Peyer's patch (tissue), 4 donors: Measurements from ENCODE around the gene RAD51B.

Experiments used
- POLR2A ChIP-seq, 2 donors: fragments of 450-650 bp; IDR thresholded peaks; one replicate each; pipeline ENCODE4 v1.5.1; 2017; ENCODE audit warnings: antibody characterized with exemption in 2 of 2, mild to moderate bottlenecking in 2 of 2, moderate library complexity in 2 of 2
- TF ChIP-seq, protein P1 (sequence below), 6 experiments: fragments of 450-650 bp in 4 of 6; fragments of 200-600 bp in 2 of 6; sonication (generic) in 1 of 6; IDR thresholded peaks; one replicate each; pipeline ENCODE4 v1.5.1; 2017 to 2019; ENCODE audit warnings: antibody characterized with exemption in 6 of 6, mild to moderate bottlenecking in 3 of 6, moderate library complexity in 1 of 6

DNA sequence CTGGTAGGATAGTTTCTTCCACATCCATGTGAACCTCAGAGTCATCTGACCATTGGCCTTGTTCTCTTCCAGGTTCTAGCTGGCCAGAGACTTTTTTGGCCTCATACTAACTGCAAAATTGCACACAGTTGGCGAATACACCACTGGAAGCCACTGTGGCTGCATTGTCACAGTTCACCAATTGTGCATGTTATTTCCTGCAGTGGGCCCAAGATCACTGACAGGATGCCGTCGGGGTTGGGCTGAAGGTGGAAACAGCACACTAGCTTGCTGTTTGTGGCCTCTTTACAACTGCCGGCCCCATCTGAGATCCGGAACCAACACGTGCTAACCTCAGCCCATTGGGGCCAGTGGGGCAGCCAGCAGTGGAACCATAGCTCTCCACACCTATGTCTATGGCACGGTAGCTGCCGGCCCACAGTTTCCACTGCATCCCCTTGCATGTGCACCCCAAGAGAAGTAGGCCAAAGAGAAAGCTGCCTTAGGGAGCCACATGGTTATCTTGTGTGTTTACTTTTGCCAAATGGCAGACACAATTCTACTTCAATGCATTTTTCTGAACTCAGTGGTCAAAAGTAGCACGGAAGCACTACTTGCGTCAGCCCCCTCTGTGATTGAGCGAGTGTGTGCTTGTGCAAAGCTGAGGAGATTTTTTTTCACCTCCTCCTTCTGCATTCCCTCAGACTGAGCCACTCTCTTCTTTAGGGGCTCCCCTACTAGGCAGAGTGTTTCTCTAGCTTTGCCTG, 464.0 kb downstream of the RAD51B start:
- TF ChIP-seq, protein P1, sequence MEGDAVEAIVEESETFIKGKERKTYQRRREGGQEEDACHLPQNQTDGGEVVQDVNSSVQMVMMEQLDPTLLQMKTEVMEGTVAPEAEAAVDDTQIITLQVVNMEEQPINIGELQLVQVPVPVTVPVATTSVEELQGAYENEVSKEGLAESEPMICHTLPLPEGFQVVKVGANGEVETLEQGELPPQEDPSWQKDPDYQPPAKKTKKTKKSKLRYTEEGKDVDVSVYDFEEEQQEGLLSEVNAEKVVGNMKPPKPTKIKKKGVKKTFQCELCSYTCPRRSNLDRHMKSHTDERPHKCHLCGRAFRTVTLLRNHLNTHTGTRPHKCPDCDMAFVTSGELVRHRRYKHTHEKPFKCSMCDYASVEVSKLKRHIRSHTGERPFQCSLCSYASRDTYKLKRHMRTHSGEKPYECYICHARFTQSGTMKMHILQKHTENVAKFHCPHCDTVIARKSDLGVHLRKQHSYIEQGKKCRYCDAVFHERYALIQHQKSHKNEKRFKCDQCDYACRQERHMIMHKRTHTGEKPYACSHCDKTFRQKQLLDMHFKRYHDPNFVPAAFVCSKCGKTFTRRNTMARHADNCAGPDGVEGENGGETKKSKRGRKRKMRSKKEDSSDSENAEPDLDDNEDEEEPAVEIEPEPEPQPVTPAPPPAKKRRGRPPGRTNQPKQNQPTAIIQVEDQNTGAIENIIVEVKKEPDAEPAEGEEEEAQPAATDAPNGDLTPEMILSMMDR (IDR thresholded peaks at IDR 0.05) = no peak
- no peak for TF ChIP-seq POLR2A (IDR thresholded peaks at IDR 0.05)
